ENCODE results near the gene FBN1.

FBN1 gene

GRCh38 chr15:48625126-48625525 lies 20.4 kb downstream of the FBN1 start:
- POLR2A ChIA-PET, result no interaction called here
- TF ChIP-seq CTCF (IDR thresholded peaks at IDR 0.05; ENCODE audit: insufficient read depth, low read length, missing control alignments), result no peak
- DNase-seq (ENCODE audit: low read depth, low spot score), result no peak
- CTCF ChIA-PET, result interaction anchor here (1.2 to 1.3 kb wide), 2 partner anchors 10 to 11 kb away, joined by 4 read pairs; no protein-coding TSS in a partner anchor
- H3K4me3 ChIP-seq (ENCODE audit: low read depth, low read length), result no peak overlapping the region

- DNase-seq (ENCODE audit: low read depth, low spot score), result no peak
- H3K4me3 ChIP-seq (ENCODE audit: low read depth, low read length), result no peak overlapping the region
- no peak for TF ChIP-seq CTCF (IDR thresholded peaks at IDR 0.05; ENCODE audit: insufficient read depth, low read length, missing control alignments)
- ChIA-PET CTCF (interaction anchor here (0.7 to 1.2 kb wide), 2 partner anchors 10 to 11 kb away, joined by 3 to 4 read pairs; no protein-coding TSS in a partner anchor), POLR2A (interaction anchor here (0.8 kb wide), 1 partner anchor 20 kb away, joined by 3 read pairs; the partner anchor contains the start of gene FBN1)
Measured at GRCh38 chr15:48624700-48625099, 20.8 kb downstream of the FBN1 start.

DNA sequence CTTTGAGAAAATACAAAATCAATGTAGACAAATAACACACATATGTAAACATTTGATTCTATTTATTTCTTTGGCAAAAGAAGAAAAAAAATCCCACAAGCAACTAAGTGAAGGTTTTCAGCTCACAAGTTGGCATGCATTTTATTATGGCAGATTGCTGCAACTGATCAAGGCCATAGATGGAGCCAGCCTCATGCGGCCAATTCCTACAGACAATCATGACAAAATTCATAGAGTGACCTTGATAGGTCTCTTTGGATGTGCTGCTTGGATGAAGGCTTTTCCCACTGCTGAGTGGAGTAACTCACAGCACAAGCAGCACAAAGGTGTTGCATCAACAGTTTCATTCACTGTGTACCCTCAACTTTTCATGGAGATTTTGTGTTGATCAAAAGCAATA lies 22.1 kb downstream of the FBN1 start:
- no peak for TF ChIP-seq CTCF (IDR thresholded peaks at IDR 0.05; ENCODE audit: insufficient read depth, low read length, missing control alignments)
- no peak for DNase-seq (ENCODE audit: low read depth, low spot score)
- ChIA-PET POLR2A (no interaction called here), CTCF (interaction anchor here (2.0 kb wide), 1 partner anchor 178 kb away, joined by 5 read pairs; no protein-coding TSS in a partner anchor)
- no peak overlapping the region for H3K4me3 ChIP-seq (ENCODE audit: low read depth, low read length)

DNA sequence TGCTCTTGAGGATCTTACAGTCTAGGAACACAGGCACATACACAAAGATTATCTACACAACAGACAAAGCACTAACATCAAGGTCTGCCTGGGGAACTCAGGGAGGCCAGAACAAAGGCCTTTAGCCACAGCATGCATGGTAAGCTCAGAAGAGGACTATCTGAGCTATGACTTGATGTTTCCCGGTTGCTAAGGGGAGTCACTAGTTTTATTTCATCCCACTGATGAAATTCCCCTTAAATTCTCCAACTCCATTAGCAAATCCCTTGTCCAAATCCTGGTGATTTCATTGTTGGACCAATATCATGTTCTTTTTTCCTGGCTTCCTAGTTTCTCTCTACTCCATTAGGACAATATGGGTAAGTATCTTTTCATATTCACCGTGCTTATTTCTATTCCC lies 23.3 kb downstream of the FBN1 start:
- H3K4me3 ChIP-seq (ENCODE audit: low read depth, low read length), result no peak overlapping the region
- ChIA-PET CTCF (interaction anchor here (2.0 kb wide), 1 partner anchor 179 kb away, joined by 5 read pairs; no protein-coding TSS in a partner anchor), POLR2A (no interaction called here)
- TF ChIP-seq CTCF (IDR thresholded peaks at IDR 0.05; ENCODE audit: insufficient read depth, low read length, missing control alignments), result no peak
- no peak for DNase-seq (ENCODE audit: low read depth, low spot score)

DNA sequence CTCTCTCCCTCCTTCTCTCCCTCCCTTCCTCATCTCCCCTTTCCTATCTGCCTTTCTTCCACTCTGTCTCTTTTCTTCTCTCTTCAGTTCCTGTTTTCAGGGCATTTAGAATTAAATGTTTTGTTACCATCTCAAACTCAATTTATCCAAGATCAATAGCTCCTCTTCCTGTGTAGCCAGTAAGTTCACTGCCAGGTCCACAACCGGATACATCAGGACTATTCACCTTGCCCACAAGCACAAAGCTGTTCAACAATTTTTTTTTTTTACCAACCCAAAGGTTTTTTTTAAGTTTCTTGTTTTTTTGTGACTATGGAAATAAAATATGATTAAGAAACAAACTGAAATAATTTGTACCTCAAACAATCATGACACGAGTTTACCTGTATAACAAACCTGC lies 26.1 kb downstream of the FBN1 start:
- no peak overlapping the region for H3K4me3 ChIP-seq (ENCODE audit: low read depth, low read length)
- ChIA-PET POLR2A (interaction anchor here (0.9 kb wide), 1 partner anchor 15 kb away, joined by 3 read pairs; no protein-coding TSS in a partner anchor), CTCF (no interaction called here)
- TF ChIP-seq CTCF (IDR thresholded peaks at IDR 0.05; ENCODE audit: insufficient read depth, low read length, missing control alignments), result no peak
- DNase-seq (ENCODE audit: low read depth, low spot score), result no peak

GRCh38 chr15:48617619-48618018 lies 27.9 kb downstream of the FBN1 start:
- H3K4me3 ChIP-seq (ENCODE audit: low read depth, low read length), result no peak overlapping the region
- ChIA-PET POLR2A (interaction anchor here (1.6 kb wide), 1 partner anchor 28 kb away, joined by 3 read pairs; the partner anchor contains the start of gene FBN1), CTCF (interaction anchor here (1.0 kb wide), 1 partner anchor 21 kb away, joined by 3 read pairs; no protein-coding TSS in a partner anchor)
- DNase-seq (ENCODE audit: low read depth, low spot score), result peak; percentile 58
- no peak for TF ChIP-seq CTCF (IDR thresholded peaks at IDR 0.05; ENCODE audit: insufficient read depth, low read length, missing control alignments)

All from AG04449 (cell line).